H9 (cell line): ENCODE data around the gene RFX1. TPM values are rescaled to one million over a fixed set of nuclear protein-coding genes. Genes with fewer than 3 reads are reported as not detected.

ENCODE experiments used
- DNase-seq: peaks from one replicate; pipeline ENCODE4 v3.0.0-alpha.2; 2017
- H2AFZ ChIP-seq: one replicate; pipeline ENCODE4 v1.6.1; 2013; ENCODE audit warnings: mild to moderate bottlenecking, low read length, control low read depth, moderate library complexity
- H2AK5ac ChIP-seq: 2 replicates; pipeline ENCODE4 v1.6.1; 2013; ENCODE audit warnings: low read length, control low read depth, mixed read lengths; ENCODE audit not compliant: insufficient read length
- H2BK120ac ChIP-seq: one replicate; pipeline ENCODE4 v1.6.1; 2013; ENCODE audit warnings: low read depth, mild to moderate bottlenecking, low read length, control low read depth, inconsistent platforms; ENCODE audit not compliant: poor library complexity, severe bottlenecking
- H2BK12ac ChIP-seq: 2 replicates; pipeline ENCODE4 v1.6.1; 2013; ENCODE audit warnings: low read length, control low read depth, mixed read lengths, low read depth; ENCODE audit not compliant: insufficient read length
- H2BK15ac ChIP-seq: 2 replicates; pipeline ENCODE4 v1.6.1; 2013; ENCODE audit warnings: low read depth, low read length, control low read depth
- H2BK20ac ChIP-seq: one replicate; pipeline ENCODE4 v1.6.1; 2013; ENCODE audit warnings: low read depth, mild to moderate bottlenecking, low read length, control low read depth, inconsistent platforms; ENCODE audit not compliant: poor library complexity, severe bottlenecking
- H2BK5ac ChIP-seq: 2 replicates; pipeline ENCODE4 v1.6.1; 2013; ENCODE audit warnings: low read length, control low read depth, mixed read lengths; ENCODE audit not compliant: insufficient read length
- H3K14ac ChIP-seq: 2 replicates; pipeline ENCODE4 v1.6.1; 2013; ENCODE audit warnings: low read length, control low read depth; ENCODE audit not compliant: insufficient read depth
- H3K18ac ChIP-seq: 2 replicates; pipeline ENCODE4 v1.6.1; 2013; ENCODE audit warnings: low read depth, mild to moderate bottlenecking, mixed read lengths, low read length, control low read depth; ENCODE audit not compliant: insufficient read length
- H3K23ac ChIP-seq: 2 replicates; pipeline ENCODE4 v1.6.1; 2013; ENCODE audit warnings: low read length, control low read depth, mixed read lengths, low read depth; ENCODE audit not compliant: insufficient read length
- H3K23me2 ChIP-seq: 2 replicates; pipeline ENCODE4 v1.6.1; 2013; ENCODE audit warnings: low read depth, mild to moderate bottlenecking, mixed read lengths, low read length, control low read depth; ENCODE audit not compliant: insufficient read length, poor library complexity, severe bottlenecking
- H3K27ac ChIP-seq: 2 replicates; pipeline ENCODE4 v1.5.1; 2013; ENCODE audit warnings: low read length, control low read depth, mixed read lengths, low read depth; ENCODE audit not compliant: insufficient read length
- H3K27me3 ChIP-seq: 2 replicates; pipeline ENCODE4 v1.6.1; 2013; ENCODE audit warnings: low read length, control low read depth, inconsistent platforms; ENCODE audit not compliant: insufficient read depth
- H3K4ac ChIP-seq: 2 replicates; pipeline ENCODE4 v1.6.1; 2013; ENCODE audit warnings: low read depth, mild to moderate bottlenecking, control low read depth, inconsistent platforms, low read length, moderate library complexity
- H3K4me1 ChIP-seq: 2 replicates; pipeline ENCODE4 v1.6.1; 2013; ENCODE audit warnings: low read length, control low read depth, inconsistent platforms; ENCODE audit not compliant: insufficient read depth
- H3K4me2 ChIP-seq: 2 replicates; pipeline ENCODE4 v1.6.1; 2013; ENCODE audit warnings: low read length, control low read depth, mixed read lengths; ENCODE audit not compliant: insufficient read length, insufficient read depth
- H3K56ac ChIP-seq: 2 replicates; pipeline ENCODE4 v1.6.1; 2013; ENCODE audit warnings: low read depth, mild to moderate bottlenecking, mixed read lengths, low read length, control low read depth; ENCODE audit not compliant: insufficient read length
- H3K79me1 ChIP-seq: 2 replicates; pipeline ENCODE4 v1.6.1; 2013; ENCODE audit warnings: low read depth, mild to moderate bottlenecking, moderate library complexity, low read length, control low read depth, inconsistent platforms; ENCODE audit not compliant: insufficient read depth, poor library complexity, severe bottlenecking
- H3K79me2 ChIP-seq: 2 replicates; pipeline ENCODE4 v1.6.1; 2013; ENCODE audit warnings: low read length, control low read depth, inconsistent platforms; ENCODE audit not compliant: insufficient read depth
- H3K9ac ChIP-seq: 2 replicates; pipeline ENCODE4 v1.6.1; 2013; ENCODE audit warnings: low read length, control low read depth, mixed read lengths; ENCODE audit not compliant: insufficient read length; ENCODE audit errors: extremely low read depth
- H3K9me3 ChIP-seq: one replicate; pipeline ENCODE4 v1.6.1; 2013; ENCODE audit warnings: low read depth, low read length, inconsistent platforms; ENCODE audit not compliant: control insufficient read depth
- H3T11ph ChIP-seq: one replicate; pipeline ENCODE4 v1.6.1; 2013; ENCODE audit warnings: mild to moderate bottlenecking, low read length, control low read depth, inconsistent platforms
- H4K20me1 ChIP-seq: one replicate; pipeline ENCODE4 v1.6.1; 2013; ENCODE audit not compliant: control insufficient read depth, insufficient read length, insufficient read depth
- H4K5ac ChIP-seq: 2 replicates; pipeline ENCODE4 v1.6.1; 2013; ENCODE audit warnings: low read depth, mild to moderate bottlenecking, mixed read lengths, low read length, control low read depth; ENCODE audit not compliant: insufficient read length
- H4K8ac ChIP-seq: replicated peaks from 2 replicates; pipeline ENCODE4 v1.6.1; 2013; ENCODE audit warnings: low read length, control low read depth, mixed read lengths, low read depth; ENCODE audit not compliant: insufficient read length
- H4K91ac ChIP-seq: 2 replicates; pipeline ENCODE4 v1.6.1; 2013; ENCODE audit warnings: low read depth, mild to moderate bottlenecking, moderate library complexity, mixed read lengths, low read length, control low read depth; ENCODE audit not compliant: insufficient read length
- H3K27ac Mint-ChIP-seq, 3 experiments: 2 replicates in 2 of 3; 3 replicates in 1 of 3; pipeline ENCODE4 v1.8.0; 2020 to 2021; ENCODE audit warnings: mixed read lengths in 3 of 3, mild to moderate bottlenecking in 1 of 3, moderate library complexity in 1 of 3
- H3K27me3 Mint-ChIP-seq: 2 replicates; pipeline ENCODE4 v1.8.0; 2021; ENCODE audit warnings: low read depth, mild to moderate bottlenecking, moderate library complexity, mixed read lengths
- H3K36me3 Mint-ChIP-seq, 3 experiments: 2 replicates in 2 of 3; 3 replicates in 1 of 3; pipeline ENCODE4 v1.8.0; 2020 to 2021; ENCODE audit warnings: low read depth in 3 of 3, mixed read lengths in 3 of 3; ENCODE audit not compliant: insufficient read depth in 1 of 3
- H3K4me1 Mint-ChIP-seq, 2 experiments: 2 replicates each; pipeline ENCODE4 v1.8.0; 2020; ENCODE audit warnings: mixed read lengths in 2 of 2
- H3K4me3 Mint-ChIP-seq, 2 experiments: 2 replicates in 1 of 2; 3 replicates in 1 of 2; pipeline ENCODE4 v1.8.0; 2020 to 2021; ENCODE audit warnings: mild to moderate bottlenecking in 2 of 2, mixed read lengths in 2 of 2, moderate library complexity in 1 of 2
- H3K9me3 Mint-ChIP-seq, 2 experiments: 2 replicates in 1 of 2; 3 replicates in 1 of 2; pipeline ENCODE4 v1.8.0; 2020; ENCODE audit warnings: mild to moderate bottlenecking in 2 of 2, mixed read lengths in 2 of 2, moderate library complexity in 1 of 2
- CTCF ChIP-seq: fragments of 200-600 bp; sonication (generic); conservative IDR thresholded peaks from 3 replicates; pipeline ENCODE4 v1.8.0; 2021; ENCODE audit warnings: antibody characterized with exemption, mild to moderate bottlenecking
- WGBS: extraction: QIAGEN DNeasy Blood & Tissue Kit; methylation state at CpG from one replicate; pipeline ENCODE4 v1.1.7; 2013; ENCODE audit warnings: missing lambda C conversion rate, low lambda C conversion rate, mixed read lengths; ENCODE audit not compliant: insufficient read length; ENCODE audit errors: extremely low coverage; 5-methylcytosine and 5-hydroxymethylcytosine counted together
- total RNA-seq: library from RNA; stranded (reverse); gene quantifications from 2 replicates; pipeline ENCODE4 v1.2.1, GENCODE V29; 2021

Gene RFX1
- total RNA-seq, 1 experiment from 2014 or later = 21.4 TPM

- H3K18ac ChIP-seq = no peak overlapping the region
- peaks cover 13% of the 10 kb centered on the region for H3K23me2 ChIP-seq
- no peaks in the 10 kb centered on the region for H3K79me1 ChIP-seq
- no peaks in the 10 kb centered on the region for H3K27me3 ChIP-seq
- H3K4me3 Mint-ChIP-seq = no peak overlapping the region
- no peaks in the 10 kb centered on the region for H3K79me2 ChIP-seq
- H3K9ac ChIP-seq = no peak overlapping the region
- H3K4ac ChIP-seq = no peak overlapping the region
- H4K5ac ChIP-seq = no peak overlapping the region
- H2BK5ac ChIP-seq = no peak overlapping the region
- no peak overlapping the region for H3K27ac Mint-ChIP-seq
- H3K56ac ChIP-seq = no peak overlapping the region
- H3K27me3 Mint-ChIP-seq = peaks cover 8% of the 10 kb centered on the region
- no CpG with 5 or more reads among the region's 7 CpGs for WGBS
- no peaks in the 10 kb centered on the region; a peak in 2 of 7 replicates for H3K36me3 Mint-ChIP-seq
- no peak overlapping the region for H2BK15ac ChIP-seq
- DNase-seq = no peak
- H3K4me1 ChIP-seq = no peaks in the 10 kb centered on the region
- no peak overlapping the region for H2AK5ac ChIP-seq
- peaks cover 4 to 8% of the 10 kb centered on the region in 2 experiments; a peak in 3 of 4 replicates for H3K4me1 Mint-ChIP-seq
- TF ChIP-seq CTCF = no peak
- H3K23ac ChIP-seq = no peak overlapping the region
- no peak overlapping the region for H3K4me2 ChIP-seq
- no peak overlapping the region for H2BK120ac ChIP-seq
- no peaks in the 10 kb centered on the region for H3K9me3 Mint-ChIP-seq
- no peak overlapping the region for H3K27ac ChIP-seq
- no peaks in the 10 kb centered on the region for H4K20me1 ChIP-seq
- no peak overlapping the region for H4K8ac ChIP-seq
- no peak overlapping the region for H3T11ph ChIP-seq
- H2BK12ac ChIP-seq = no peak overlapping the region
- no peak overlapping the region for H2BK20ac ChIP-seq
- no peaks in the 10 kb centered on the region for H3K9me3 ChIP-seq
- no peak overlapping the region for H2AFZ ChIP-seq
- no peak overlapping the region for H4K91ac ChIP-seq
- H3K14ac ChIP-seq = no peak overlapping the region
Observed at GRCh38 chr19:14035706-14036105, 29.6 kb upstream of the RFX1 start.
